ENCODE data around the gene OR2AJ1.
"Not testable (repeated sequence)": the region's sequence is repeated elsewhere in the genome, so short reads cannot be mapped to it uniquely, and the experiment has no call there.

Gene OR2AJ1

GRCh38 chr1:247933989-247934388 is 9.3 kb downstream of the OR2AJ1 start:
- Mint-ChIP-seq H3K4me3 (no peak overlapping the region), H3K27ac (no peak overlapping the region), H3K36me3 (ENCODE audit: low read depth) (no peaks in the 10 kb centered on the region), H3K4me1 (ENCODE audit: low read depth) (no peaks in the 10 kb centered on the region), H3K9me3 (no peaks in the 10 kb centered on the region), H3K27me3 (ENCODE audit: low read depth) (no peaks in the 10 kb centered on the region)
- DNase-seq (ENCODE audit: low spot score), result no peak

- H3K36me3 Mint-ChIP-seq (ENCODE audit: low read depth), result no peaks in the 10 kb centered on the region
- H3K27ac Mint-ChIP-seq, result no peak overlapping the region
Measured at GRCh38 chr1:247935781-247936180, 11.1 kb downstream of the OR2AJ1 start.

GRCh38 chr1:247936415-247936814 is 11.7 kb downstream of the OR2AJ1 start:
- Mint-ChIP-seq H3K4me3 (no peak overlapping the region), H3K4me1 (ENCODE audit: low read depth) (no peaks in the 10 kb centered on the region), H3K9me3 (no peaks in the 10 kb centered on the region), H3K27ac (no peak overlapping the region), H3K27me3 (ENCODE audit: low read depth) (no peaks in the 10 kb centered on the region), H3K36me3 (ENCODE audit: low read depth) (no peaks in the 10 kb centered on the region)
- DNase-seq (ENCODE audit: low spot score), result no peak

More at GRCh38 chr1:247935781-247936180, 11.1 kb downstream of the OR2AJ1 start:
- Mint-ChIP-seq H3K9me3 (no peaks in the 10 kb centered on the region), H3K27me3 (ENCODE audit: low read depth) (no peaks in the 10 kb centered on the region), H3K4me1 (ENCODE audit: low read depth) (no peaks in the 10 kb centered on the region), H3K4me3 (no peak overlapping the region)
- no peak for DNase-seq (ENCODE audit: low spot score)

GRCh38 chr1:247936965-247937734 is 12.5 kb downstream of the OR2AJ1 start:
- H3K36me3 Mint-ChIP-seq (ENCODE audit: low read depth); H3K27ac Mint-ChIP-seq; H3K27me3 Mint-ChIP-seq (ENCODE audit: low read depth); H3K9me3 Mint-ChIP-seq; H3K4me1 Mint-ChIP-seq (ENCODE audit: low read depth): not testable (repeated sequence)
- H3K4me3 Mint-ChIP-seq, result peak overlapping the region; percentile 82
- peak; percentile 88 for DNase-seq (ENCODE audit: low spot score)

GRCh38 chr1:247942624-247943023 is 17.9 kb downstream of the OR2AJ1 start:
- Mint-ChIP-seq H3K36me3 (ENCODE audit: low read depth) (no peaks in the 10 kb centered on the region), H3K27me3 (ENCODE audit: low read depth) (no peaks in the 10 kb centered on the region), H3K4me1 (ENCODE audit: low read depth) (no peaks in the 10 kb centered on the region), H3K27ac (no peak overlapping the region), H3K9me3 (no peaks in the 10 kb centered on the region), H3K4me3 (no peak overlapping the region)
- no peak for DNase-seq (ENCODE audit: low spot score)

- no peak within 1 kb of the TSS for H3K27ac Mint-ChIP-seq
- no peak for DNase-seq (ENCODE audit: low spot score)
Measured at GRCh38 chr1:247948558-247948957, 23.9 kb downstream of the OR2AJ1 start, which contains the start of gene OR2L8. Gene OR2L8, plus strand, starts transcription at chr1:247948858. Its CDS starts 0 bp downstream, at chr1:247948858.

GRCh38 chr1:247953408-247953807 is 28.7 kb downstream of the OR2AJ1 start:
- Mint-ChIP-seq H3K36me3 (ENCODE audit: low read depth) (no peaks in the 10 kb centered on the region), H3K27me3 (ENCODE audit: low read depth) (no peaks in the 10 kb centered on the region), H3K27ac (no peak overlapping the region), H3K9me3 (peaks cover 9% of the 10 kb centered on the region), H3K4me1 (ENCODE audit: low read depth) (no peaks in the 10 kb centered on the region), H3K4me3 (no peak overlapping the region)
- DNase-seq (ENCODE audit: low spot score), result no peak

More at GRCh38 chr1:247948558-247948957, 23.9 kb downstream of the OR2AJ1 start, which contains the start of gene OR2L8:
- H3K9me3 Mint-ChIP-seq, result no peaks in the 10 kb centered on the region
- H3K4me1 Mint-ChIP-seq (ENCODE audit: low read depth), result no peaks in the 10 kb centered on the region
- no peaks in the 10 kb centered on the region for H3K27me3 Mint-ChIP-seq (ENCODE audit: low read depth)
- no peak within 1 kb of the TSS for H3K4me3 Mint-ChIP-seq
- no peaks in the 10 kb centered on the region for H3K36me3 Mint-ChIP-seq (ENCODE audit: low read depth)

GRCh38 chr1:247961791-247962190 is 37.1 kb downstream of the OR2AJ1 start:
- Mint-ChIP-seq H3K27me3 (ENCODE audit: low read depth) (no peaks in the 10 kb centered on the region), H3K4me3 (no peak overlapping the region), H3K36me3 (ENCODE audit: low read depth) (no peaks in the 10 kb centered on the region), H3K27ac (no peak overlapping the region), H3K9me3 (peaks cover 17% of the 10 kb centered on the region), H3K4me1 (ENCODE audit: low read depth) (no peaks in the 10 kb centered on the region)
- DNase-seq (ENCODE audit: low spot score), result no peak

- Mint-ChIP-seq H3K9me3 (peaks cover 16% of the 10 kb centered on the region), H3K4me1 (ENCODE audit: low read depth) (no peaks in the 10 kb centered on the region), H3K27me3 (ENCODE audit: low read depth) (no peaks in the 10 kb centered on the region), H3K4me3 (no peak overlapping the region), H3K36me3 (ENCODE audit: low read depth) (no peaks in the 10 kb centered on the region), H3K27ac (no peak overlapping the region)
- no peak for DNase-seq (ENCODE audit: low spot score)
Measured at GRCh38 chr1:247962911-247963588, 38.4 kb downstream of the OR2AJ1 start.

GRCh38 chr1:247964933-247965332 is 40.2 kb downstream of the OR2AJ1 start, which contains the start of gene OR2AK2:
Gene OR2AK2, plus strand, starts transcription at chr1:247965233. Its CDS starts 144 bp downstream, at chr1:247965377.
- Mint-ChIP-seq H3K36me3 (ENCODE audit: low read depth) (no peaks in the 10 kb centered on the region), H3K4me1 (ENCODE audit: low read depth) (no peaks in the 10 kb centered on the region), H3K4me3 (no peak within 1 kb of the TSS), H3K27me3 (ENCODE audit: low read depth) (no peaks in the 10 kb centered on the region), H3K9me3 (peaks cover 8% of the 10 kb centered on the region), H3K27ac (no peak within 1 kb of the TSS)
- DNase-seq (ENCODE audit: low spot score), result no peak

GRCh38 chr1:247966532-247967204 is 42.0 kb downstream of the OR2AJ1 start:
- DNase-seq (ENCODE audit: low spot score), result no peak
- Mint-ChIP-seq H3K36me3 (ENCODE audit: low read depth) (no peaks in the 10 kb centered on the region), H3K27ac (no peak overlapping the region), H3K4me1 (ENCODE audit: low read depth) (no peaks in the 10 kb centered on the region), H3K9me3 (peaks cover 6% of the 10 kb centered on the region), H3K4me3 (no peak overlapping the region), H3K27me3 (ENCODE audit: low read depth) (no peaks in the 10 kb centered on the region)

Data from T-helper 2 cell treated with Interferon-gamma antibody and Interleukin-4, amounts not matched to agents 5 μg/mL and 100 μg/mL, for 36 hours (primary cell).